Stimulated activated CD8-positive, alpha-beta memory T cell treated with anti-CD3 and anti-CD28 coated beads, Interleukin-2, amount 100 ng/mL, for 1 hour (primary cell): ENCODE results near the gene SOHLH2.

ENCODE experiments used
- DNase-seq, 2 donors: peaks; one replicate each; pipeline ENCODE4 v3.0.0-alpha.2; 2020; ENCODE audit warnings: low read depth in 2 of 2

The SOHLH2 gene, protein sequence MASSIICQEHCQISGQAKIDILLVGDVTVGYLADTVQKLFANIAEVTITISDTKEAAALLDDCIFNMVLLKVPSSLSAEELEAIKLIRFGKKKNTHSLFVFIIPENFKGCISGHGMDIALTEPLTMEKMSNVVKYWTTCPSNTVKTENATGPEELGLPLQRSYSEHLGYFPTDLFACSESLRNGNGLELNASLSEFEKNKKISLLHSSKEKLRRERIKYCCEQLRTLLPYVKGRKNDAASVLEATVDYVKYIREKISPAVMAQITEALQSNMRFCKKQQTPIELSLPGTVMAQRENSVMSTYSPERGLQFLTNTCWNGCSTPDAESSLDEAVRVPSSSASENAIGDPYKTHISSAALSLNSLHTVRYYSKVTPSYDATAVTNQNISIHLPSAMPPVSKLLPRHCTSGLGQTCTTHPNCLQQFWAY

DNA sequence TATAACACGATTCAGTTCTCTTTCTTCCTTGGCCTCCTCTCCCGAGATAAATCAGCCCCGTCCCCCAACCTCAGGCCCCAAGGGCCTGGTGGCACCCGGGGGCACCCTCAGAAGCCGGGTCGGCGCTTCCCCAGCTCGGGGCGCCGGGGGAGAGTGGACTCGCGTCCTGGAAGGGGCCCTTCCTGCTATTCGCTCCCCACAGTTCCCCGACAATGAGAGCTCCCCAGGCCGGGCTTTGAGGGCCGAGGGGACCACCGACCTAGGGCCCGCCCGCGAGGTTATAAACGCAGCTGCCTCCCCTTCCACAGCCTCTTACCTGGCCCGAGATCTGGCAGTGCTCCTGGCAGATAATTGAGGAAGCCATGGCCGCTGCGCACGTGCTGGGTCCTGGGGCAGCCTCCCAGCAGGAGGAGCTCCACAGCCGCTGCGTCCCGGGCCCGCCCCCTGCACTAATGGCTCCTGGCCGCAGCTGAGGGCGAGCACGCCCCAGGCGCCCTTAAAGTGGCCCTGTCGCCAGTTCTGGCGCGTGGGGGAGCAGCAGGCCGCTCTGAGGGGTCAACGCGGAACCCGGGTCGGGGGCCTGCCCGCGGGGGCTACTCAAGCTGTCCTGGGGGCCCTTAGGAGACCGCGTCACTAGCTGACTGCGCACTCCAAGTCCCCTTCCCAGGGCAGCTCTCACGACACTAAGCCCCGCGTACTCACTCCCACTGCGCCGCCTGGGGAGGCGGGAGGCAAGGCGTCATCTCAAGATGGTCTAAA lies at the start of gene SOHLH2:
Gene SOHLH2, minus strand, starts transcription at position 394 of the 759 bp plus-strand sequence. Its CDS starts 30 bp downstream, at position 364.
- no peak for DNase-seq

DNA sequence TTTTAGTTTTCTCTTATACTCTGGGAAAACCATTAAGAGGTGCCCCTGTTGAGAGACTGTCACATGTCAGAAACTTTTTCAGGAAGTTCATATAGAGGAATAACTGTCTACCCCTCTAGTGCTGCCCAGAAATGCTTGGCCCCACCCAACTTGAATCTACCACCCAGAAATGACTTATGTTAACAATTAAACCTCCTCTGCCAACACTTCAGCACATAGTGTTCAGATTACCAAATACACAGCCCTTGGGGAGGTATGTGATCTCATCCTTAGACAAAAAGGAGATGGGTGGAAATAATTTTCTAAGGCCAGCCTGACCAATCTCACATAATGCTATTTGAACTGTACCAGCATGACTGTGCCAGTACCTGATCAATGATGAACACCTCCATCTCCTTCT lies 47.6 kb upstream of the SOHLH2 start:
- no peak for DNase-seq

DNA sequence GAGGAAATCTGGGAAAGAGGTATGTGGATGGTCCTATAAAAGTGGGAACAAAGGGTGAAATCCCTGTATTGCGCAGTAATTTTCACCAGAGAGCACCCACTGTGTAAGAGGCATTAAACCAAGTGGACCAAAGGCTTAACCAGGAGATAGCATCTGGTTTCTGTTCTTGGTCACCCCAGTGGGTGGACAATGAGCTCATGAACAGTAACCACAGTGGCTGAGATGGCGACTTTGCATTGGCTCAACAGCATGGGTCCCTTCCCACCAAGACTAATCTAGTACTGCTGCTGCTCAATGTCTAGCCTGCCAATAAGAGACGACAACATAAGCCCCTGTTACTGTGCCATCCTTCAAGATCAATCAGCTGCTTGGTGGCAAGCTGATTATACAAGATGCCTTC lies 46.7 kb upstream of the SOHLH2 start:
- DNase-seq, result no peak

DNA sequence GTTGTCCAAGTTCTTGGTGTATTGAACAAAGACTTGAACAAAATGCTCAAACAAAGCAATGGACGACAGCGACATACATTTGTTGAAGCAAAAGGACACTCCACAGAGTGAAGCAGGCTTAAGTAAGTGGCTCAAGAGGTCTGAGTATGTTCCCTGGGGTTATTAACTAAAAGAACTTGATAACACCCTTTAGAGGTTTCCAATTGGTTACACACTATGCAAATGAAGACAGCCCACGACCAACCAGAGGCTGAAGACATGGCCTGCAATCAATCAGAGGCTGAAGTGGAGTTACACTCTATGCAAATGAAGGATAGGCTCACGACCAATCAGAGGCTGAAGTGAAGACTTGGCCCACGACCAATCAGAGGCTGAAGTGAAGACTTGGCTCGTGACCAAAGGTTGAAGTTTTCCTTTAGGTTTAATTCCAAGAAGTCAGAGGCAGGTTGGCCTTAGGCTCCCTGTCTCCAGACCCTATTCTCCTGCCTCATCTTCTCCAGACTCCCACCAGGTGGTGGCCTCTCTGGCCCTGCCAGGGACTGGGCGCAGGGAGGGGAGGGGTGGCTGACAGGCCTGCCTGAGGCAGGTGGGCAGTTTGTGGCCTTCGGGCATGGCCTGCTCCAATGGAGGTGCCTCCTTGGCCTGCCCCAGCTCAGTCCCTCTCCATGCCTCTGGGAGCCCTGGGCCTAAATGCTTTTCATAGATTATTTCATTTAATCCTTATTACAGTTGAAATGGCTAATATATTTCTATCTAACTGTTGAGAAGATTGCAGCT lies 45.2 kb upstream of the SOHLH2 start:
- no peak for DNase-seq

DNA sequence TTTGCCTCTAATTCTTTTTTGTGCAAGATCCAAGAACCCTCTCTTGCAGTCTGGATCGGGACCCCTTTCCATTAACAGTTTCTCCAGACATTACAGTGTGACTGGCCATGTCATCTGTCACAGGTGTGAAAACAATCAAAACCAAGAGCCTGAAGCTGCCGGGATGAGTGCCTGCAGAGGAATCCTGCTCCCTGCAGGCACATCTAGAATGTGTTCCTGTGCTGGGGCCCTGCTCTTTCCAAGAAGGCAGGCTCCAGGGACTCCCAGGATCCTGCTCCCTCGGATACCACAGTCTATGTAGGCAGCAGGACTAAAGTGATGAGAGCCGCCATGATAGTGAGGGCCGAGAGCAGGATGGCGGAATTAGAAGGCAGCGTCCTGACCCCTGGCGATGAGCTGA lies 44.5 kb upstream of the SOHLH2 start:
- DNase-seq, result no peak

DNA sequence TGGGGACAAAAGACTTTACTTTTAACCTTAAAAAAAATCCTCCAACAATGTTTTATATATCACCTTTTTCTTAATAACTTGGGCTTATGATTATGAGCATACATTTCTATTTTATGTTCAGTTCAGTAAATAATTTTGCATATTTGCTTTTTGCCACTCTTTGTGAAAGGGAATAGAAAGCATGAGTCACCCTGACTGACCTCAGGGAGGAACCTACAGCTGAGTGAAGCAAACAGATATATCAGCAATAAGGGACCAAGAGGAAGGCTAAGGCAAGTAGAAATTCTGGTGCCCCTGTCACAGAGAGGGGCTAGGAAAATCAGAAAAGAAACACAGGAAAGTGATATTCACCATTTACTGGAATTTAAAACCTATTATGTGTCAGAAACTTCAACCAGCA lies 37.2 kb upstream of the SOHLH2 start:
- DNase-seq, result no peak

DNA sequence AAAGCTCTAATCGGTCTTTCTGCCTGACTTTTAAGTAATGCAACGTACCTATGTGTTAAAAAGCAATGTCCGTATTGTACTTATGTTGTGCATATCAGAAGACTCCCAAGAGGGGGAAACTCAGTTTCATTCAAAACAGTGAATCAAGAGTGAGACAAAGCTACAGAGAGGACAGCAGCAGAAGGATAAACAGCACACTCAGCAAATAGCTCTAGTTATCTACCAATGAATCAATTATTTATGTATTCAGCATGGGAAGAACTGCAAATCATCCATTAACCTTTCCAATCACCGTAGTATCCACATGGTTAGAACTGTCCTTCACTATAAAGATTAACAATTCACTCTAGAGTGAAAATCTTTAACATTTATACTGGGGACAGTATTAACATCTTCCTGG lies 36.7 kb upstream of the SOHLH2 start:
- DNase-seq, result no peak

DNA sequence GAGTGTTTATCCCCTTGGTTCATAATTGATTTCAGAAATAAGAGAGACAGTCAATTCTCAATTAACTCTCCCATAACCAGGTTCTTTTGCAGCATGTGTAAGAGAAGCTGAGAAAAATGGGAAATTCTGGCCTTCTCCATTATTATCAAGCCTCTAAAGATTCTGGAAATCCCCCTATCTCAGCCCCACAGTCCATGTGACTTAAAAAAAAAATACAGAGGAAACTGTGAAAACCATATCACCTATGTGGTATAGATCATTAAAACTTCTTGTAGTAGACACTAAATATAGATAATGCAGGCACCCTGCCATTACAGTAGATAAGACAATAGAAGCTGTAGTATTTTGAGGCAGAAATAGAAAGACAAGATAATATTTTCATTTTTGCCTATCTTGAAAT lies 34.3 kb upstream of the SOHLH2 start:
- DNase-seq, result no peak

DNA sequence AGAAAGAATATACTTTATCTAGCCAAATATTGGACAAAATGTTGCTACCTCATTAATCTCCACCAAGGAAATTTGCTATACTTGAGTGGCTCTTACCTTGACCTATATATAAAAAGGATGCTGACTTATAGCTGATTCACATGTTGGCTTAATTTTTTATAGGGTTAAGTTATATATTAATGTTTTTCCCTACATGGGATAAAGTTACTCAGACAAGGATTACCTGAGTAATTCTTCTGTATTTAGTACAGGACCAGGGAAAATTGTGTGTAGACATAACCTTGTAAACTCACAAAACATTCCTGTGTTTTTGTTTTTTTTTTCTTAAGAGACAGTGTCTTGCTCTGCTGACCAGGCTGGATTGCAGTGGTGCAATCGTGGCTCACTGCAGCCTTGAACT lies 30.6 kb upstream of the SOHLH2 start:
- DNase-seq, result no peak

DNA sequence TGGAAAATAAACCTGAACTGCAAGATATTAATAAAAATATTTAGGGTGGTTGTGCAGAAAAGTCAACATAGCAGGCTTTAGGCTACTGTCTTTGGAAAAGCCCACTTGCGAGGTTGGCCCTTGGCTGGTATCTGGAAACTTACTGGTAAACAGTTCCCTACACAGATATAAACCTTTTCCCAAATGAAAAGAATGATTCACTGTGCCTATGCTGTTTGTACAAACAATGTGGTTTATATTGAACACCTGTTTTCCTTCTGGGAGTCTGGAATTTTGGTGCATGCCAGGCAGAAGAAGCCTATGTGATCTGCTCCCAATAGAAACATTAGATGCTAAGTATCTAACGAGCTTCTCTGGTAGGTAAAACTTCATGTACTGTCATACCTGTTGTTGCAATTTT lies 29.7 kb upstream of the SOHLH2 start:
- DNase-seq, result no peak

DNA sequence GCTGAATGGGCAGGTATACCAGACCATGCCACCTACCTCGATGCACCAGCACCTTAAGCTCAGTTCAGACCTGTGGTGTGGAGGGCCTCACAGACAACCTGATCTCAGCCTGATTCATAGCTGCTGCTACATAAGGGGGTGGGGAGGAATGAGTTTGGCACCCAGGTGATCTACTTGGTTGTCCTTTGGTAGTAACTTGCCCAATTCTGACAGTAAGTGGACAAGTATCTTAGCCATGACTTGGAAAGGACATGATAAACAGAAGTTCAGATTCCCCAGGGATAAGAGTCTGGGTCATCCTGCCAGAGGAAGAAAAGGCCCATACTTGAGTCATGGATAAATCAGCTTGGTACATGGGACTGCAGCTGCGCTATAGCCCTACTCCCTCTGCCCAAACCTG lies 28.4 kb upstream of the SOHLH2 start:
- no peak for DNase-seq

DNA sequence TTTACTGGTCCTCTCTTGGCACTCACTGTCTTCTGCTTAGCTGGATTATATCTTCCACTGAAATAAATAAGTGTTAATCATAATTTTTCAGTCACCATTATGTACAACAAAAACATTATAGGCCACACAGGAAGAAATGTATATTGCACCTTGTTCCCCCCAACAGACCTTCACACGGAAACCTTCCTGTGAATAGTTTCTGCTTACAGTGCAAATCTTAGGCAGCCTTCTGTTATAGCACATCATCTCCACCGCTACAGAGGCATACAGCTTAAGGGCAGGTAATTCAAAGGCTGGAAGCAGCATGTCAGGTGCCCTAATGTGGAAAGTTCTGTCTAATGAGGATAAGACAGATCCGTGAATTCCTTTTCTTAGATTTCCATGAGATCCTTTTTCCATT lies 16.9 kb upstream of the SOHLH2 start:
- no peak for DNase-seq

DNA sequence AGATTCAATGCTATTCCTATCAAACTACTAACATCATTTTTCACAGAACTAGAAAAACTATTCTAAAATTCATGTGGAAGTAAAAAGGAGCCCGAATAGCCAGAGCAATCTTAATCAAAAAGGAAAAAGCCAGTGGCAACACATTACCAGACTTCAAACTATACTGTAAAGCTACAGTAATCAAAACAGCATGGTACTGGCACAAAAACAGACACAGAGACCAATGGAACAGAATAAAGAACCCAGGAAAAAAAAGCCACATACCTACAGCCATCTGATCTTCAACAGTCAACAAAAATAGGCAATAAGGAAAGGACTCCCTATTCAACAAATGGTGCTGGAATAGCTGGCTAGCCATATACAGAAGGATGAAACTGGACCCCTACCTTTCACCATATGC lies 10.4 kb upstream of the SOHLH2 start:
- no peak for DNase-seq

DNA sequence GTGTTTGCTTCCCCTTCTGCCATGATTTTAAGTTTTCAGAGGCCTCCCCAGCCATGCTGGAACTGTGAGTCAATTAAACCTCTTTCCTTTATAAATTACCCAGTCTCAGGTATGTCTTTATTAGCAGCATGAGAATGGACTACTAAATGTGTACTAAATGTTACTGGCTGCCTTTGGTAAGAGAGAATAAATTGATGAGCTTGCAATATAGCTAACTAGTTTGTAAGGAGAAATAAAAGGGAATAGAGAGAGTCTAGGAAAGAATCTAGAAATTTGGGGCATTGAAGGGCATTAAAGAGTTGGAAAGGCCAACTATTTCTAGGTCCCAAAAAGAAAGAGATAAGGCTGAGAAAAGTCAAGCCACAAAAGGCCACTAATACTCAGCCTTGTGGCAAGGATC lies 5.5 kb upstream of the SOHLH2 start:
- no peak for DNase-seq

DNA sequence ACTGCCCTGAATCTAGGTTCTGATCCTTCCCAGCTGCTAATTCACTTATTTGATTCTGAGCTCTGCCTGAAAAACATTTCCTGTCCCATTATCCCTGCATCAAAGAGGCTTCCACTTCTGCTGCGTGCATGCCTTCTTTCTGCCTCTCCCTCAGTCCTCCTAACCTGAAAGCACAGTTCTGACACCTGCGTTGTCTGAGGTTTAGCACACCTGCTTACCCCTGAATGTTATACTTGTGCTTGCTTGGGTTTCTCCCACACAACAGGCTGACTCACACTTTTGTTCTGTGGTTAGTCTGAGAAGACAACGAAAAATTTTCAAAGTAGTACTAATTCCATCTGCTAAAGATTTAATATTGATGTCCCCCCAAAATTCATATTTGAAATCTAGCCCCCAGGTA lies 3.1 kb upstream of the SOHLH2 start:
- no peak for DNase-seq

DNA sequence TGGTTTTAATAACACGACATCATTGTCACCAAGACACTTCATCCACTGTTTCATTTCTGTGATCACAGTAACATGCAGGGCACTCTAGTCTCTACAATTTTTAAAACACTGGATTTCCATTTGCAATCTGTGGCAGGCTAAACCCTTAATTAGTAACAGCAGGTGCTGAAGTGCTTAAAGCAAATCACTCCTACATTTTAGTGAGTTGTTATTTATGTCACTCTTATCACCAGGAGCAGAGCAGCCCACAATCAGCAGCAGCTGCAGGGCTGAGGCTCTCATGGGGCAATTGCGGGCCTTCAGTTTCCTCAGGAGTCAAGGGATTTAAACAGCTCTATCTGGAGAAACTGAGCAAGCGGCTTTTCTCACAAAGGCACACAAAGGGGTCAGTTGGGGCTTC lies 1.6 kb downstream of the SOHLH2 start:
- DNase-seq, result no peak

DNA sequence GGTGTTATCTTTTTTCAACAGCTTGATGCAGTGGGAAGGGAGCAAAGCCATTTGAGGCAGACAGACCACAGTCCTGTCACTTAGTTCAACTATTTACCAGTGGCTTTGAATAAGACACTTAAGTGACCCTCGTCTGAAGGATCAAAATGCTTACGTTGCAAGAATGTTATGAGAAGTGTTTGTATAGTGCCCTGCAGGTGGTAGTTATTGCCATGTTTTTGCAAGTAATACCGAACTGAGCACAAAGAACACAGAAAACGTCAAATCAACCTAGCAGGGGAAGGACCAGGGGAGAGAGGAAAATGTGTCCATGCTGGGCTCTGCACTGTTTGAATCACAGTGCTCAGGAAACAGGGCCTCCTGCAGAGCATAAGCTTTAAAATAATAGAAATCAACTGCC lies 2.8 kb downstream of the SOHLH2 start:
- no peak for DNase-seq

DNA sequence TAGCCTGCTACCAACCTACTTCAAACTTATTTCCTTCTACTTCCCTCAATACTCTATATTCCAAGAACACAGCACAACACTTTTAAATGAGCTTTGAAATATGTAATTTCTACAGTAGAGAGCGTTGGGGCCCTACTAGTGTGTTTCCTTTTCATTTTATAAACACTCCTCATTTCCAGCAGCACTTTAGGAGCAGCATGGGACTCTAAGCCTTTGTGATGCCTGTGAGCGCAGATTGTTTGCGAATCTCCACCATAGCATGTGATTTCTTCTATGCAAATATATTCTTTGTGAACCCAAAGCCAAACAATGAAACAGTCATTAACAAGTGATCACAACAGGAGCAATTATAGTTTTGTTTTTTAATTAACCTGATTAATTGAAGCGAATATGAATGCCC lies 3.6 kb downstream of the SOHLH2 start:
- DNase-seq, result no peak

DNA sequence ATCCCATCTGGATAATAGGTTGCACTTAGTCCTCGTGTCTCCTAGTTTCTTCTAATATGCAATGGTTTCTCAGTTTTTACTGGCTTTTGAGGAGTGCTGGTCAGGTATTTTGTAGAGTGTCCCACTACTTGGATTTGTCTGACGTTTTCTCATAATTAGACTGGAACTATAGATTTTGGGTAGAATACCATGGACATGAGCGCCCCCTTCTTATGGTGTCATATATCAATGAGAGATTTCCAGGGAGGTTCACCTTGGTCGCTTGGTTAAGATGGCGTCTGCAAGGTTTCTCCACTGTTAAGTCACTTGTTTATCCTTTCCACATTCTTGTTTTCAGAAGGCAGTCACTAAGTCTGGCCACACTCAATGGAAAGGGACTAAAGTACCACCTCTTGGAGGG lies 6.7 kb downstream of the SOHLH2 start:
- no peak for DNase-seq

DNA sequence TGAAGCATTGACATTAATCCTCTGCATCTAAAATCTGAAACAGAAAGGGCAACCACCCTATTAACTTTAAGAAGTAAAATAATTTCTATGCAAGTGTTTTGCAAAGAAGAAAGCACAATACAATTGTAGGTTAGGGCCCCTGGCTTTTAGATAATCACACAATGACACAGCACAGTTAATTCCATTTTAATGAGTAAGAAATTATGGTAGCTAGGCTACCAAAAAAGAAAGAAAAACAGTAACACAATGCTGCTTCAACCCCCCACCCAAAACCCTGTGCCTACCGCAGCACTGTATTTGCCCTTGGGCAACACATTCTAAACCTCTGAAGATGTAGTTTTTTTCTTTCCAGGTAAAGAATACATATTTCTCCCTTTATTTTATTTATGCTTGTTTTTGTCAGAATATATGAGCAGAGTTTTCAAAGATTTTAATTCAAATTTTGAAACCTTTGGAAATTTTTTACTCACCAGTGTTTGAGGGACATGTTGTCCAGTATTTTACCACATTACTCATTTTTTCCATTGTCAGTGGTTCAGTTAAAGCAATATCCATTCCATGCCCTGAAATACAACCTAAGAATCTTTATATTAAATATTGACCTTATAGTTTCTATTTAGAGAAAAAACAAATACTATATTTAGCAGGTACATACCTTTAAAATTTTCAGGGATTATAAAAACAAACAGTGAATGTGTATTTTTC lies 21.1 kb downstream of the SOHLH2 start:
- DNase-seq, result no peak

DNA sequence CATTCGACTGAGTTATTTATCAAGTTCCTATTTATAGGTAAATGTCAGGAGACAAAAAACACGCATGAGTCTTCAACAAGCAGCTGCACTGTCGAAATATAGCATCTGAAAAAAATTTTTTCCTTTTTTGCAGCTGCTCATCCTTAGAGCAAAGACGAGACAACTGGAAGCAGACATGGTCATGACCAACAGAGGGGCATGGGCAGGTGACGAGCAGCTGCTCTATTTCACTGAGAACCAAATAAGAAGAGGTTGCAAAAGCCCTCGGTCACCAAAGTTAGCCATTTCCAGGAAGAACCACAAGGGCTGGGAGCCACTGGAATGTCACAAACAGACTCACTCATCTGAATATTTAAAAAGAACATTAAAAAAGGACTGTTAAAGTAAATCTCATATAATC lies 22.2 kb downstream of the SOHLH2 start:
- no peak for DNase-seq

DNA sequence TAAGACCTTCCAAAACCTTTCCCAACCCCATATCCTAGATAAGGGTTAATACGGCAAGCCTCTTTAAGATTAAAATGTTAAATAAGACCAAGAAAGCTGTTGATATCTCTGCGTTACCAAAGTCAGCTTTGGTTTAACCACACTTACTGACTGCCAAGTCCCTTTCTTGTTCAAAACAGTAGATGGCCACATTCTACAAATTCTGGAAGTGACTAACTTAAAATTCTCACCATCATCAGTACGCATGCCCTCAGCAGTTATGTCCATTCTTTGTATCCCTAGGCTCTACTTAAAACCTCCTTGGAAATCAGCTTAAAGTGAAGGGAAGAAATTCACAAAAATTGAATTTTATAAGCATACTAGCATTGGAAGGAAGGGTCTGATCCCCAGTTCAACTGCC lies 23.6 kb downstream of the SOHLH2 start:
- no peak for DNase-seq
